HepG2 (cell line): ENCODE measurements around the gene NCBP1. TPM values are rescaled to one million over a fixed set of nuclear protein-coding genes. Genes with fewer than 3 reads are reported as not detected.

ENCODE experiments used
- ATAC-seq: fragments of 200-7000 bp; cut with Tn5 transposase; 3 replicates; pipeline ENCODE4 v1.9.1; 2020; ENCODE audit warnings: mild to moderate bottlenecking, moderate library complexity
- BruUV-seq: library from RNA; stranded (reverse); fragments of 400-500 nt; replicated peaks from 2 replicates; lab custom pipeline; 2021; lab: Mats Ljungman, UMichigan
- CTCF ChIA-PET: fragments of 300-600 bp; formaldehyde crosslinking; extraction: SDS; loops from one replicate; lab custom pipeline; 2021; ENCODE audit warnings: low total read pairs, inconsistent platforms, low intra/inter-chr PET ratio; lab: Yijun Ruan, JAX
- POLR2A ChIA-PET: fragments of 350-600 bp; sonication (Branson Sonifier 250); formaldehyde crosslinking; loops from one replicate; lab custom pipeline; 2020; ENCODE audit warnings: antibody characterized with exemption, inconsistent platforms; lab: Yijun Ruan, JAX
- DNase-seq: peaks from one replicate; pipeline ENCODE4 v3.0.0-alpha.2; 2015; ENCODE audit warnings: low spot score
- FAIRE-seq: peaks from 3 replicates; lab custom pipeline; 2011; peaks lifted over from hg19 to GRCh38; lab: Jason Lieb, UNC
- H2AFZ ChIP-seq: one replicate; pipeline ENCODE4 v1.6.1; 2011; ENCODE audit warnings: low read length, inconsistent platforms
- H3K27ac ChIP-seq: fragments of 300-600 bp; 3 replicates; pipeline ENCODE4 v1.8.0; 2011; ENCODE audit warnings: mixed run types, mild to moderate bottlenecking, mixed read lengths, low read length, inconsistent platforms; ENCODE audit not compliant: insufficient read depth; ENCODE audit errors: extremely low read length
- H3K27me3 ChIP-seq, 2 experiments: fragments of 200-600 bp in 1 of 2; 2 replicates in 1 of 2; 3 replicates in 1 of 2; pipeline versions ENCODE4 v1.6.0 to v1.8.0; 2011; ENCODE audit warnings: low read length in 2 of 2, mild to moderate bottlenecking in 2 of 2, moderate library complexity in 2 of 2, inconsistent platforms in 1 of 2; ENCODE audit not compliant: insufficient read depth in 2 of 2, control insufficient read depth in 1 of 2
- H3K36me3 ChIP-seq, 2 experiments: fragments of 200-600 bp in 1 of 2; replicated peaks in 1 of 2; 2 replicates in 1 of 2; 3 replicates in 1 of 2; pipeline versions ENCODE4 v1.5.1 to v1.8.0; 2011; ENCODE audit warnings: low read length in 2 of 2, inconsistent platforms in 1 of 2; ENCODE audit not compliant: insufficient read depth in 2 of 2, control insufficient read depth in 1 of 2
- H3K4me1 ChIP-seq: 2 replicates; pipeline ENCODE4 v1.5.1; 2012; ENCODE audit warnings: low read length, inconsistent platforms; ENCODE audit not compliant: insufficient read depth
- H3K4me2 ChIP-seq: 2 replicates; pipeline ENCODE4 v1.6.0; 2011; ENCODE audit warnings: low read depth, low read length, inconsistent platforms
- H3K4me3 ChIP-seq, 3 experiments: fragments of 200-600 bp in 1 of 3; sonication (generic), shearing (Covaris generic) in 1 of 3; replicated peaks in 1 of 3; 2 replicates each; pipeline ENCODE4 v1.5.1; 2011 to 2016; ENCODE audit warnings: low read length in 3 of 3, inconsistent platforms in 2 of 3, low read depth in 2 of 3, mild to moderate bottlenecking in 2 of 3, control low read depth in 1 of 3, mixed read lengths in 1 of 3; ENCODE audit not compliant: insufficient read depth in 1 of 3
- H3K79me2 ChIP-seq: one replicate; pipeline ENCODE4 v1.6.1; 2011; ENCODE audit warnings: low read length, inconsistent platforms; ENCODE audit not compliant: insufficient read depth
- H3K9ac ChIP-seq: 2 replicates; pipeline ENCODE4 v1.6.0; 2011; ENCODE audit warnings: mild to moderate bottlenecking, low read depth, low read length, inconsistent platforms; ENCODE audit not compliant: insufficient read depth
- H3K9me3 ChIP-seq: 2 replicates; pipeline ENCODE4 v1.5.1; 2012; ENCODE audit warnings: mild to moderate bottlenecking, low read length
- H4K20me1 ChIP-seq: 2 replicates; pipeline ENCODE4 v1.6.0; 2011; ENCODE audit warnings: inconsistent platforms, mild to moderate bottlenecking, low read length, moderate library complexity; ENCODE audit not compliant: insufficient read depth
- CERS6 ChIP-seq: sonication (generic); formaldehyde crosslinking; IDR thresholded peaks from 2 replicates; pipeline ENCODE4 v1.5.0; 2020; ENCODE audit warnings: missing genetic modification reagents
- ETV5 ChIP-seq: IDR thresholded peaks from 2 replicates; pipeline ENCODE4 v1.6.1; 2018; ENCODE audit warnings: missing biosample characterization, missing genetic modification reagents, inconsistent platforms, borderline replicate concordance
- GLMP ChIP-seq: sonication (generic); formaldehyde crosslinking; IDR thresholded peaks from 2 replicates; pipeline ENCODE4 v1.9.0; 2021; ENCODE audit warnings: missing genetic modification reagents, mild to moderate bottlenecking, borderline replicate concordance
- HOXD1 ChIP-seq: sonication (generic); formaldehyde crosslinking; IDR thresholded peaks from 2 replicates; pipeline ENCODE4 v1.5.0; 2020; ENCODE audit warnings: missing genetic modification reagents
- TCF12 ChIP-seq, 2 experiments: fragments of 450-650 bp in 1 of 2; sonication (generic) in 1 of 2; formaldehyde crosslinking in 1 of 2; IDR thresholded peaks; 2 replicates each; pipeline versions ENCODE4 v1.6.1 to v1.8.0; 2017 to 2022; ENCODE audit warnings: antibody characterized with exemption in 1 of 2, mild to moderate bottlenecking in 1 of 2, missing genetic modification reagents in 1 of 2, moderate library complexity in 1 of 2
- WGBS: methylation state at CpG from one replicate; pipeline ENCODE4 v1.1.6; 2017; ENCODE audit warnings: low lambda C conversion rate; 5-methylcytosine and 5-hydroxymethylcytosine counted together
- in situ Hi-C: cut with HindIII; loops from 2 replicates; pipeline ENCODE4 v1.10.0; 2017; ENCODE audit warnings: low pct_unique_long_range_greater_than_20kb; ENCODE audit not compliant: extremely low pct_ligation_motif_present
- intact Hi-C: fragments of 100-400 bp; cut with micrococcal nuclease; formaldehyde crosslinking; loops from one replicate; pipeline ENCODE4 v1.10.0; 2022; ENCODE audit not compliant: unreplicated experiment
- polyA plus RNA-seq, 8 experiments: library from polyadenylated mRNA; depleted of rRNA in 3 of 8; stranded (reverse) in 7 of 8; unstranded in 1 of 8; fragments of >200 nt; fragmentation: Illumina TruSeq in 4 of 8; extraction: Trizol in 4 of 8; gene quantifications; 2 replicates each; pipeline versions ENCODE4 v1.2.1 to v1.2.3, GENCODE V29; 2011 to 2016; ENCODE audit warnings: low read depth in 4 of 8, missing spikeins in 1 of 8, mixed read lengths in 1 of 8; ENCODE audit not compliant: insufficient read depth in 1 of 8
- total RNA-seq, 5 experiments: library from RNA; depleted of rRNA; stranded (reverse); fragments of >200 nt; fragmentation: Illumina TruSeq; extraction: Trizol; gene quantifications; 2 replicates each; pipeline ENCODE4 v1.2.3, GENCODE V29; 2016; ENCODE audit warnings: low read depth in 1 of 5

NCBP1 gene
- total and polyA plus RNA-seq, 2 of the 13 experiments (the other 11 are each of a cell fraction or from before 2014, with no cell fraction given) = 13.3 to 40.2 TPM

GRCh38 chr9:97665742-97666141 is 32.1 kb downstream of the NCBP1 start:
- no peak overlapping the region for H3K27ac ChIP-seq
- peaks cover 21 to 90% of the 10 kb centered on the region in 2 experiments for H3K36me3 ChIP-seq
- no TSS peak for BruUV-seq
- H4K20me1 ChIP-seq = no peaks in the 10 kb centered on the region
- DNase-seq = no peak
- intact Hi-C loops (no loop called here), in situ Hi-C loops (no loop called here)
- no peaks in the 10 kb centered on the region for H3K79me2 ChIP-seq
- no peak overlapping the region for H2AFZ ChIP-seq
- H3K4me3 ChIP-seq = no peak overlapping the region
- POLR2A ChIA-PET = no interaction called here
- no peak for FAIRE-seq
- H3K27me3 ChIP-seq = no peaks in the 10 kb centered on the region
- H3K9ac ChIP-seq = no peak overlapping the region
- CTCF ChIA-PET = no interaction called here
- no peak overlapping the region for H3K4me2 ChIP-seq
- no peak for ATAC-seq
- H3K9me3 ChIP-seq = no peaks in the 10 kb centered on the region
- WGBS = 96% methylated on average over 3 of the region's 3 CpGs
- TF ChIP-seq GLMP (CRISPR knock-in tag) = no peak
- TF ChIP-seq CERS6 = no peak
- no peak for TF ChIP-seq ETV5 (CRISPR knock-in tag)
- no peak for TF ChIP-seq TCF12 (IDR thresholded peaks at IDR 0.05)
- no peak for TF ChIP-seq TCF12 (CRISPR knock-in tag; IDR thresholded peaks at IDR 0.05)
- no peak for TF ChIP-seq HOXD1
- 0 out of 2 replicates have a peak, but pooled peaks cover 6% of the 10 kb centered on the region for H3K4me1 ChIP-seq
